ENCODE data around the gene TCF7.
A peak's percentile ranks its signal among the peaks of the same experiment; 100 is the strongest.
"Not testable (repeated sequence)": the region's sequence is repeated elsewhere in the genome, so short reads cannot be mapped to it uniquely, and the experiment has no call there.

TCF7 gene

DNA sequence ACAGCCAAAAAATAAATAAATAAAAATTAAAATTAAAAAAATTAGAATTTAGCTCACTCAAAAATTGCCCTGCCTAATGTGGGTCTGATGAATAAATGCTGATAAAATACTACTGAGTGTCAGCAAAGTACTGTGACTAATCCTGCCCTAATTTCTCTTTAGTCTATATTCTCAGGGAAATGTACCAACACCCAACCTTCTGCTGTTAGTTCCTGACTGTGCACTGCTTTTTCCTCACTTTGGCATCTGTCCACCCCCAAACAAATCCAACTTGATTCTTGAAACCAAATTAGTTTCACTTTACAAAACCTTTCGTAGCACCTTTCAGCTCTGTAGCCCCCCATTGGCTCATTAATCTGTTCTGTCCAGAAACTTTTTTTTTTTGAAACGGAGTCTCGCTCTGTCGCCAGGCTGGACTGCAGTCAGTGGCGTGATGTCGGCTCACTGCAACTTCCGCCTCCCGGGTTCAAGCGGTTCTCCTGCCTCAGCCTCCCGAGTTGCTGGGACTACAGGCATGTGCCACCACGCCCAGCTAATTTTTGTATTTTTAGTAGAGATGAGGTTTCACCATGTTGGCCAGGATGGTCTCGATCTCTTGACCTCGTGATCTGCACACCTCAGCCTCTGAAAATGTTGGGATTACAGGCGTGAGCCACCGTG, 37.8 kb downstream of the TCF7 start:
- H3K27ac ChIP-seq (ENCODE audit: low read length); H3K27me3 ChIP-seq (ENCODE audit: low read depth, low read length); H3K9me3 ChIP-seq (ENCODE audit: control insufficient read depth in 1 of 2, low read length in 2 of 2); H3K4me3 ChIP-seq (ENCODE audit: low read depth in 1 of 2, low read length in 2 of 2): not testable (repeated sequence)
- peaks cover 49 to 57% of the 10 kb centered on the region in 2 donors for H3K36me3 ChIP-seq (ENCODE audit: control insufficient read depth in 1 of 2, insufficient read depth in 2 of 2, low read length in 2 of 2)
- peaks cover 0 to 20% of the 10 kb centered on the region in 2 donors for H3K4me1 ChIP-seq (ENCODE audit: control insufficient read depth in 1 of 2, insufficient read depth in 2 of 2, low read length in 2 of 2)

DNA sequence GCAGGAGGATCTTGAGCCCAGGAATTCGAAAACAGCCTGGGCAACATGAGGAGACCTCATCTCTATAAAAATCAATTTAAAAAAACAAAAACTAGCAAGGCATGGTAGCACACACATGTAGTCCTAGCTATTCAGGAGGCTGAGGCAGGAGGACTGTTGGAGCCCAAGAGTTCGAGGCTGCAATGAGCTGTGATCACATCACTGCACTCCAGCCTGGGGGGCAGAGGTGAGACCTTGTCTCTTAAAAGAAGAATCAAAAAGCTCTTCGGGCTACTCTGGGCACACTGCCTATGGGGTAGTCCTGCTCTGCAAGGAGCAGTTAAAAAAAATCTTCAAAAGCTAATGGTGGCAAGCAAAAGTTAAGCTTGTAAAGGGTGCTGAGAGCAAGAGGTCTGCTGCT, 38.8 kb downstream of the TCF7 start:
- Histone ChIP-seq H3K36me3 (ENCODE audit: control insufficient read depth in 1 of 2, insufficient read depth in 2 of 2, low read length in 2 of 2) (peaks cover 52 to 64% of the 10 kb centered on the region in 2 donors), H3K4me1 (ENCODE audit: control insufficient read depth in 1 of 2, insufficient read depth in 2 of 2, low read length in 2 of 2) (peaks cover 0 to 20% of the 10 kb centered on the region in 2 donors), H3K27ac (ENCODE audit: low read length) (no peak overlapping the region), H3K27me3 (ENCODE audit: low read depth, low read length) (no peaks in the 10 kb centered on the region), H3K4me3 (ENCODE audit: low read depth in 1 of 2, low read length in 2 of 2) (no peak overlapping the region), H3K9me3 (ENCODE audit: control insufficient read depth in 1 of 2, low read length in 2 of 2) (no peaks in the 10 kb centered on the region)

DNA sequence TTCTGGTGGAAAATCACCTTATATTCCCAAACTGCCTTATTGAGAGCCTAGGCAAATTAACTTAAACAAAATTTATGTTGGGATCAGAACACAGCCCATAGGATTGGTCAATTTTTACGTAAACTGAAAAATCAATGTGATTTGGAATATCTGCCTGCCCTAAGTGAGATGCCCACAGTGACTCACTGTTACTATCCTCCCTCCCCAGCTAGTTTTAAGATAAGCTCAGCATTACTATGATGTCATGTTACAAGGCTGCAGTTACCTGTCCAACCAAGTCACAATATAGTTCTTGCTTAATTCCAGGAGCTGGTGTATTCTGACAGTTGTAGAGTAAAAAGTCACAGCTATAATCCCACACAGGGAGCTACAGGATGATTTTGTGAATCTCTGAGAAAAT, 39.2 kb downstream of the TCF7 start:
- Histone ChIP-seq H3K4me3 (ENCODE audit: low read depth in 1 of 2, low read length in 2 of 2) (no peak overlapping the region), H3K9me3 (ENCODE audit: control insufficient read depth in 1 of 2, low read length in 2 of 2) (no peaks in the 10 kb centered on the region), H3K36me3 (ENCODE audit: control insufficient read depth in 1 of 2, insufficient read depth in 2 of 2, low read length in 2 of 2) (peaks cover 55 to 68% of the 10 kb centered on the region in 2 donors), H3K27me3 (ENCODE audit: low read depth, low read length) (no peaks in the 10 kb centered on the region), H3K27ac (ENCODE audit: low read length) (no peak overlapping the region), H3K4me1 (ENCODE audit: control insufficient read depth in 1 of 2, insufficient read depth in 2 of 2, low read length in 2 of 2) (peaks cover 0 to 19% of the 10 kb centered on the region in 2 donors)

DNA sequence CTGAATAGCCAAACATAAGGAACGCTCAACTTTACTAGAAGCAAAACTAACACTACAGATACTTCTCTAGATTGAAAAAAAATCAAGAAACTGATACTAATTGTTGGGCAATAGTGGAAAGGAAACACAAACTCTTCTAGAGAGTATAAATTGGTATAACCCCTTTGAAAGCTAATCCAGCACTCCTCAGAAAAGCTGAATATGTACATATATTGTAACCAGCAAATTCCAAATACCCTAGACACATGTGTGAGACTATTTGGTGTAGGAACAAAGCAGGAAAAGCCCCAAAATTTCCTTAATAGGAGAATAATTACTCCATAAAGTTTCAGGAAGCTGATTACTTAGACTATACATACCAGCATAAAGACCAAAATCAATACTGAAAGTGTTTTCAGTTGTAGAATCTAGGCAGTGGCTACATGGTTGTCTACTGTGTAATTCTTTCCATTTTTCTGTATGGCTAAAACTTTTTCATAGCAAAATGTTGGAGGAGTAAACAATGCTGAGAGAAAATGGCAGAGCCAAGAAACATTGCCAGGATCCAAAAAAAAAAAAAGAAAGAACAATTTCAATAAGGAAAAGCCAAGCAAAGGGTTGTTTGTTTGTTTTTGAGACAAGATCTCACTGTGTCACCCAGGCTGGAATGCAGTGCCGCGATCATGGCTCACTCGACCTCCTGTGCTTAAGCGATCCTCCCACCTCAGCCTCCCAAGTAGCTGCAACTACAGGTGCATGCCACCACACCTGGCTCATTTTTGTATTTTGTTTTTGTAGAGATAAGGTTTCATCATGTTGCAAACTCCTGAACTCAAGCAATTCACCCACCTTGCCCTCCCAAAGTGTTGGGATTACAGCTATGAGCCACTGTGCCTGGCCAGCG, 47.3 kb downstream of the TCF7 start:
- H3K36me3 ChIP-seq (ENCODE audit: control insufficient read depth in 1 of 2, insufficient read depth in 2 of 2, low read length in 2 of 2) = peaks cover 38 to 39% of the 10 kb centered on the region in 2 donors

DNA sequence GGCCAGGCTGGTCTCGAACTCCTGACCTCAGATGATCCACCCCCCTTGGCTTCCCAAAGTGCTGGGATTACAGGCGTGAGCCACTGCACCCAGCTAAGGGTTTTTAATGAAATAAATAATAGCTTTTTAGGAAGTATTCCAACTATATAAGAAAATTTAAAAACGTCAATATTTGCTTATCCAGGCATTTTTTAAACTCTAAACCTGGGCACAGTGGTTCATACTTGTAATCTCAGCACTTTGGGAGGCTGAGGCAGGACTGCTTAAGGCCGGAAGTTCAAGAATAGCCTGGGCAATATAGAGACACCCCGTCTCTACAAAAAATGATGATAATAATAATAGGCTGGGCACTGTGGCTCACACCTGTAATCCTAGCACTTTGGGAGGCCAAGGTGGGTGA, 48.1 kb downstream of the TCF7 start:
- Histone ChIP-seq H3K27me3 (ENCODE audit: low read depth, low read length) (no peaks in the 10 kb centered on the region), H3K4me3 (ENCODE audit: low read depth in 1 of 2, low read length in 2 of 2) (no peak overlapping the region), H3K27ac (ENCODE audit: low read length) (no peak overlapping the region), H3K4me1 (ENCODE audit: control insufficient read depth in 1 of 2, insufficient read depth in 2 of 2, low read length in 2 of 2) (no peaks in the 10 kb centered on the region), H3K9me3 (ENCODE audit: control insufficient read depth in 1 of 2, low read length in 2 of 2) (no peaks in the 10 kb centered on the region), H3K36me3 (ENCODE audit: control insufficient read depth in 1 of 2, insufficient read depth in 2 of 2, low read length in 2 of 2) (peaks cover 40 to 41% of the 10 kb centered on the region in 2 donors)

More for the DNA sequence above, 47.3 kb downstream of the TCF7 start:
- Histone ChIP-seq H3K4me1 (ENCODE audit: control insufficient read depth in 1 of 2, insufficient read depth in 2 of 2, low read length in 2 of 2) (no peaks in the 10 kb centered on the region), H3K27ac (ENCODE audit: low read length) (no peak overlapping the region), H3K27me3 (ENCODE audit: low read depth, low read length) (no peaks in the 10 kb centered on the region), H3K4me3 (ENCODE audit: low read depth in 1 of 2, low read length in 2 of 2) (no peak overlapping the region), H3K9me3 (ENCODE audit: control insufficient read depth in 1 of 2, low read length in 2 of 2) (no peaks in the 10 kb centered on the region)

DNA sequence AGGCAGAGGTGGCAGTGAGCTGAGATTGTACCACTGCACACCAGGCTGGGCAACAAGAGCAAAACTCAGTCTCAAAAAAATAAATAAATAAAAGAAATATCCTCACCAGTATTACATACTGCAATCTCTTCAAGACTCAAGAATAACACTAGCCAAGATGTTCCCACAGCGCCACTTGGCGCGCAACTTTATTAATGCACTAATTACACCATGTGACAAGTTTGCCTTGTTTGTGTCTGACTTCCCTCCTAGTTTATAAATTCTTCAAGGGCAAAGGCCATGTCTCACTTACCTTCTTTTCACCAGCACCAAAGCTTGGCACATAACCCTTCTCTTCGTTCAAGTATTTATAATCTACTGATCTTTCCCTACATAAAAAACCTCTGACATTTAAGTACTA, 57.5 kb downstream of the TCF7 start:
- peaks cover 24 to 50% of the 10 kb centered on the region in 2 donors for H3K36me3 ChIP-seq (ENCODE audit: control insufficient read depth in 1 of 2, insufficient read depth in 2 of 2, low read length in 2 of 2)

DNA sequence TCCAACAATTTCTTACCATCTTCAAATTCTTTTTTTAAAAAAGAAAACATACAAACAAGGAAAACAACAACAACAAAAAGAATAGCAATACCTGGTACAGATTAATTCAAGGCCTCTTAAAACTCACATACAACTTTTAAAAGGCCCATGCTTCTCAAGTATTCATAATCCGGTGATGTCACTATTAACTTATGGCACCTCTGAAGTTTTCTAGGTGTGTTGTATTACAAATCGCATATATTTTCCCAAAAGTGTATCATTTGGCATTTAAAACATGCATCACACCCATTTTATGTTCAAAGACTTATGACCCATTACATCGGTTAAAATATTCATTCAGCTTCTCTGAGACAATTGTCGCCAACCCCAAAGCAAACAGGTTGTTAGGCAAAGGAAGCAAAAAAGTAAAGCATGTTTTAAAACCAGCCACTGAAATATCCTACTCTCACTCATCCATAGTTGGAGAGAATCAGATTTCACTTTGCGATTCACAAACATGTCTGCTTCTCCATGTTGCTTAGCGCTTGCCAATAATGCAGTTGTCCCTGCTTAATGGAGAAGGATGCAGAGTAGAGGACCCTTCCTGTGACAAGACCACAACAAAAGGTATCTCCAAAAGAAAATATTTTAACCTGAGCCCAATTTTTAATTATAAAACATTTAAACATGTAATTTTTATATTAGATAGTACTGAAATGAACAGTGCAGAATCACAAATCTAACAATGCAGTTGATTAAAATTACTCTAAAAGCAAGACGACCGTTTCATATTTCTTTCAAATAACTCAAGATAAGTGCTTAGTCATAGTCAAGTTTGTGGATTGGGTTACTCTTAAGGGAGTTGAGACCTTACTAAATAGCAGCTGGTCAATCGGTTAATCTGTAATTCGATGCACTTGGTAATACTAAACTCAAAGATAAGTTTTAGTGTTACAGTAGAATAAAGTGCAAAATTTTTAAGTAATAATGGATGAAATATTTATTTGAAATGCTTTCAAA, 60.7 kb downstream of the TCF7 start:
- H3K9me3 ChIP-seq (ENCODE audit: control insufficient read depth in 1 of 2, low read length in 2 of 2) = no peaks in the 10 kb centered on the region
- peak overlapping the region; percentile 92 to 95 for H3K4me3 ChIP-seq (ENCODE audit: low read depth in 1 of 2, low read length in 2 of 2)
- H3K4me1 ChIP-seq (ENCODE audit: control insufficient read depth in 1 of 2, insufficient read depth in 2 of 2, low read length in 2 of 2) = peaks cover 6 to 31% of the 10 kb centered on the region in 2 donors
- H3K27ac ChIP-seq (ENCODE audit: low read length) = peak overlapping the region; percentile 94
- H3K36me3 ChIP-seq (ENCODE audit: control insufficient read depth in 1 of 2, insufficient read depth in 2 of 2, low read length in 2 of 2) = peaks cover 10 to 33% of the 10 kb centered on the region in 2 donors
- no peaks in the 10 kb centered on the region for H3K27me3 ChIP-seq (ENCODE audit: low read depth, low read length)

More for the DNA sequence above, 57.5 kb downstream of the TCF7 start:
- Histone ChIP-seq H3K27ac (ENCODE audit: low read length) (no peak overlapping the region), H3K4me1 (ENCODE audit: control insufficient read depth in 1 of 2, insufficient read depth in 2 of 2, low read length in 2 of 2) (peaks cover 6 to 25% of the 10 kb centered on the region in 2 donors), H3K27me3 (ENCODE audit: low read depth, low read length) (no peaks in the 10 kb centered on the region), H3K9me3 (ENCODE audit: control insufficient read depth in 1 of 2, low read length in 2 of 2) (no peaks in the 10 kb centered on the region), H3K4me3 (ENCODE audit: low read depth in 1 of 2, low read length in 2 of 2) (no peak overlapping the region)

DNA sequence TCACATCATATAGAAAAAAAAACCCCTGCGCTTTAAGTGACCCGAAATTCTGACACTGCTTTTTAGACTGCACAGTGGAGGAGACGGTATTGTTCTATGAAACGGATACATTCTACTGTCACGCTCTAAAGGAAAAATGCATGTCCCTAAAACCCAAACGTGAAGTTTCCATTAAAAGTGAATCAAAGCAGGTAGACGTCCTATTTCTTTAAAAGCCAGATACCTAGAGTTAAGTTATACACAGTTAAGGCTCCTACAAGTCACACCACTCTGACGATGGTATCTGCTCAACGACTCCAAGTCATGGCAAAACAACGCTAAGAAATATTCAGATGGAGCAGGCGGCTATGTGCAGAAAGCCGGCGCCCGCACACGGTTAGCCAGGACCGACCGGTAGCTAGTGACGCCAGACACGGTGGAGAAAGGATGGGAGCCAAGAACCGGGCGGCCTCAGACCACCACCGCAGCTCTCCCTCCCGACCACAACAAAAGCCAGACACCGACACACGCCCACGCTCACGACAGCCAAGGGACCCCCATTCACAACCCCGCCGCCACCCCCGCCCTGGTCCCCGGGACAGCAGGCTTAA, 61.5 kb downstream of the TCF7 start:
- Histone ChIP-seq H3K4me3 (ENCODE audit: low read depth in 1 of 2, low read length in 2 of 2) (peak overlapping the region; percentile 92 to 95), H3K4me1 (ENCODE audit: control insufficient read depth in 1 of 2, insufficient read depth in 2 of 2, low read length in 2 of 2) (peaks cover 6 to 31% of the 10 kb centered on the region in 2 donors), H3K36me3 (ENCODE audit: control insufficient read depth in 1 of 2, insufficient read depth in 2 of 2, low read length in 2 of 2) (peaks cover 2 to 25% of the 10 kb centered on the region in 2 donors), H3K27me3 (ENCODE audit: low read depth, low read length) (no peaks in the 10 kb centered on the region), H3K9me3 (ENCODE audit: control insufficient read depth in 1 of 2, low read length in 2 of 2) (no peaks in the 10 kb centered on the region), H3K27ac (ENCODE audit: low read length) (peak overlapping the region; percentile 94)

DNA sequence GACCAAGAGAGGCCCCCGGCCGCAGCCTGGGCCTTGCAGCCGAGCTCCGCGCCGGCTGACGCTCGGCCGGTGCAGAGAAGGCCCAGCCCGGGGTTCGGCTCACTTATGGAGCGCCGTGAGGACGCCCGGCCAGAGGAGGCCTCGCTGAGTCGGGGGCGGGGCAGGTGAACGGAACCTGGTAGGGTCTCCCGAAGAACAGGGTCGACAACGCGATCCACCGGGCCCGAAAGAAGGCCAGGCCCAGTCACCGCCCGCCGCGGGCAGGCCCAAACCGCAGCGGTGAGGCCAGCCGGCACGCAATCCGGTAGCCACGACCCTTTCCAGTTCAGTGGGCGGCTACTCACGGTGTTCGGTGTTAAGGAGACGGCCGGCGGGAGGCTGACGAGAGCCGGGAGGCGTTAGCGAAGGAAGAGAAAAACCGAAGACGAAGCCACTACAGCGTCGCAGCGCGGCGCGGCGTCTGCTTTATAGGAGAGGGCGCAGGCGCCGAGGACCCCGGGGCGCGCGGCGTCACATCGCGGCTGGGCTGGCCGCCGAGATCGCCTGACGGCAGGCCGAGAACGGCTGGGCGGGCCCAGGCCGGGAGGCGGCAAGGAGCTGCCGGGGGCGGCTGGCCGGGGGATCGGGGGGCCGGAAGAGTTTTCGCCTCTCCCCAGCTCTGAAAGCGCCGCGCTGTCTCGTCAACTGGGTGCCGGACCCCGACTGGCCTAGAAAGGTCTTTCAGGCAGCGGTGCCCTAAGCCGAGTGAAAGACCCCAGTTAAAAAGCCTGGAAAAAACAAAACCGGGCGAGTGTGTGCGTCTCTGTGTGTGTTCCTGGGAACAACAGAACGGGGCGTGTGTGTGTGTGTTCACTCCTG, 62.3 kb downstream of the TCF7 start, which contains the start of gene SKP1:
SKP1 (minus strand) TSS at position 440 of the 858 bp plus-strand sequence. CDS start 2,928 bp downstream, outside the sequence.
- Histone ChIP-seq H3K36me3 (ENCODE audit: control insufficient read depth in 1 of 2, insufficient read depth in 2 of 2, low read length in 2 of 2) (peaks cover 0 to 18% of the 10 kb centered on the region in 2 donors), H3K27ac (ENCODE audit: low read length) (peak within 1 kb of the TSS; percentile 94), H3K27me3 (ENCODE audit: low read depth, low read length) (no peaks in the 10 kb centered on the region), H3K4me3 (ENCODE audit: low read depth in 1 of 2, low read length in 2 of 2) (peak within 1 kb of the TSS; percentile 92 to 95), H3K9me3 (ENCODE audit: control insufficient read depth in 1 of 2, low read length in 2 of 2) (no peaks in the 10 kb centered on the region), H3K4me1 (ENCODE audit: control insufficient read depth in 1 of 2, insufficient read depth in 2 of 2, low read length in 2 of 2) (peaks cover 6 to 31% of the 10 kb centered on the region in 2 donors)
